Measurements from ENCODE around the gene SLC13A3.
A peak's percentile ranks its signal among the peaks of the same experiment; 100 is the strongest.

The SLC13A3 gene

DNA sequence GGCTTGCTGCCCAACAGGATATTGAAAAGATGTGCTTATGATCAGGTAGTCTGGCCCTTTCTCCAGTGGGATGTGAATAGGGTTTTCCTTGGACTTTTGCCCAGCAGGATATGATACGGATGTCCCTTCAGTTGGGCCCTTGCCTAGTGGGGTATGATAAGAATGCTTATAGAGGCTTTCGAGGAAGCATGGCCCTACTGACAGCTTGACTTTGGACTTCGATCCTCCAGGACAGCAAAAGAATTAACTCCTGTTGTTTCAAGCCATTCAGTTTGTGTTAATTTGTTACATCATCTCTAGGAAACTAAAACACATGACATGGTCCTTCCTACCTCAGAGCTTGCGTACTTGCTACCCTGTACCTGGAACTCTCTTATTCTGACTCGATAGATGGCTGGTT is 128.2 kb downstream of the SLC13A3 start:
- no peak for DNase-seq (ENCODE audit: low read depth)

DNA sequence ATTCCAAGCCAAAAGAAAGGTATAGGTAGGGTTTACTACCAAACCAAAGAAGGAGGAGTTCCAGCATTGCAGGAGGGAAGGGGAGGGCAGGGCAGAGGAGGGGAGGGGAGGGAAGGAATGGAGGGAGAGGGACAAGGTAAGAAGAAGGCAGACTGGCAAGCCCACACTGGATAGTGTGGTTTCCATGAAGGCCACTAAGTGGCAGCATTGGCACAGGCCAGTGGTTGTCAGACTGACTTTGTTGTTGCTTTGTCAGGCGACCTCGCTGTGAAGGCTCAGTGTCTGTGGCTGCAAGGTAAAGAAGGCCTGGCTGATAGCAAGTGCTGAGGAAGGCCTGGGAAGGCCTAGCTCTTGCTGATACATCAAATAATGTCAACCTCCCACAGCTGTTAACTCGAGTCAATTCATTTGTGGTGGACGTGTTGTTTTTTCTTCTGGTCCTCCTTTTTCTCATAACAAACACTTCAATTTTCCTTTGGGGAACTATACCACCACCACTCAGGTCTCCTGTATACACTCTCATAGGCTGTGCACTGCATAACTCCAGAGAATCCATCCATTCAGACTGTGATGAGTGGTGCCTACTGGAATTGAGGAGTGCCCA is 130.2 kb downstream of the SLC13A3 start:
- peak; percentile 23 for DNase-seq (ENCODE audit: low read depth)

DNA sequence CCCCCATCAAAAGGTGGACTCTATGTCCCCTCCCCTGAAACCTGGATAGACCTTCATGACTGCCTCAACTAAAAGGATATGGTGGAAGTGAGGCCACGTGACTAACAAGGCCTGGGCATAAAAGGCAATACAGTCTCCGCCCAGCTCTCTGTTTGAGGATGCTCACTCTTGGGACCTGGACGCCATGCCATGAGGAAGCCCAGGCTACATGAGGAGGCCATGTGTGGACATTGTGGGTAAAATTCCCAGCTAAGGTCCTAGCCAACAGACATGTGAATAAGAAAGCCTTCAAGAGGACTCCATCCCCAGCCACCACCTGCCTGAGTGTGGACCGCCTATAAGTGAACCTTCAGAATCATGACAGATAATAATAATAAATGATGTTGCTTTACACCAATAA is 130.7 kb downstream of the SLC13A3 start:
- DNase-seq (ENCODE audit: low read depth): no peak

DNA sequence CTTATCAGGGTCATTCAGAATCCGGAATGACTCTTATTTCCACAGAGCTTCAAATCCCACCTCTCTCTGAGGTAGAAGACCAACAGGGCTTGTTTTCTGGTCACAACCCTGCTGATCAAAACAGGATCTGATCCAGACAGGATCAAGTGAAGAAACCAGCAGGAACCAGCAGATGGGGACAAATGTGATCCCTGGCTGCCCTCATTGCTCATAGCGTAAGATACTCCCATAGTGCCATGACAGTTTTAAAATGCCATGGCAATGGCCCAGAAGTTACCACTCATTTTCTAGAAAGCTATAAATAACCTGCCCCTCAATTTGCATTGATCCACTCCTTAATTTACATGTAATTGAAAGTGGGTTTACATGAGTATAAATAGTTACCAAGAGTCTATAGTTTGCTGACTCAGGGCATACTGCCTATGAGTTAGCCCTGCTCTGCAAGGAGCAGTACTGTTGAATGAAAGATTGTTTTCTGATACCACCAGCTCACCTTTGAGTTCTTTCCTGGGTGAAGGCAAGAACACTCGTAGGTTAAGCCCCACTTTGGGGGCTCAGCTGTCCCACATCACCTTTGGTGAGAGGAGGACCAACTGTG is 131.7 kb downstream of the SLC13A3 start:
- no peak for DNase-seq (ENCODE audit: low read depth)

DNA sequence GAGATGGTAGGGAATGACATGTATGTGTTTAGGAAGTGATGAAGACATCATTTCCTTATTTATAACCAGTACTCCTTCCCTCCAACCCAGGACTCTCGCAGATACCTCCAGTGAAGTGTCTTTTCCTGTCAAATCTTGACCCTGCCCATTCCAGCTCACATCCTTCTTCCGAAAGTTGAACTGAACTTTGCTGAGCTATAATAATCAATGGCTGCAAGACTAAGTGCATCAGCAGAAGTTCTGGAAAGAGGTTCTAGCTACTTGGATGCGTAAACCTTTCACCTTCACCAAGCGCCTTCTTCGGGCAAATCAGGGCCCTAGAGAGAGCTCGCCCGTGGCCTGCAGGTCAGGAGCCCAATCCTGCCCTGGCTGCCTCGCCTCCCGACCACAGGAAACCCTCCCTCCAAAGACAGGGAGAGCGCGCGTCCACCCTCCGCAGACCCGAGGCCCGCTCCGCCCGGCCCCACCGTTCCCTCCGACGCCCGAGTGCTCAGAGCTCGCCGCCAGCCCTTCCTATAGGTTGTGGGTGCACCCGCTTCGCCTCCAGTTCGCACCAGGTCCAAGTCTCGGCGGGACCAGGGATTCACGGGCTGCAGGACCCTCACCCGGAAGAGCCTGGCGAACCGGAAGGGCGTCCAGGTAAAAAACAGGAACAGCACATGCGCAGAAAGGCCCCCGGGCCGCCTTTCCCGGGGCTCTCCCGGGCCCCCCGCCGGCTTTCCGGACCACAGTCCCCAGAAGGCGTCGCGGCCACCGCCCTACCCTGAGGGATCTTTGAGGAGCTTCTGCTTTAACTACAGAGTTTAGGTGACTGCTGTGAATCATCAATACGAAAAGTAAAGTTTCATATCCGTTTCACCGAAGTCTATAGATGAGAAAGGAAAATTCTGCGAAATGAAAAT is 138.1 kb downstream of the SLC13A3 start, which contains the start of gene ZNF334:
ZNF334 (minus strand) TSS at position 617 of the 902 bp plus-strand sequence. CDS start 1,457 bp downstream, outside the sequence.
- no peak for DNase-seq (ENCODE audit: low read depth)

DNA sequence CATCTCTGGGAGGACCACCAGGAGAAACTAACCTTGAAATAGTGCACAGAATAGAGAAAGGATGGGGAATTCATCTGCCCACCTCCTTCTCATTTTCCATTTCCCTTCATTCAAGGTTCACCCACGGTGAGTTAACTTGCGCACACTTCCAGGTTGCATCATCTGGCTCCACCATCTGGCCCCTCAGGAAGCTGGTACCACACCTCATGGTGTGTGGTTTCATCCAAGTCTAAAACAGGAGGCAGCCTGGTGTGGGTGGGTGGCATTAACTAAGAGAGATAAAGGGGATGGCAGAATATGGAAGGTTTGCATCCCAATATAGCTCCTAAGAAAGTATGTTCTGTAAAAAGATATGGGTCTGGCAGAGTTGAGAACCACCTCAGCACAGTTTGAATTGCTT is 141.7 kb downstream of the SLC13A3 start:
- DNase-seq (ENCODE audit: low read depth): no peak

Data from stimulated activated CD8-positive, alpha-beta memory T cell treated with anti-CD3 and anti-CD28 coated beads, Interleukin-7, amount 100 ng/mL, for 24 hours (primary cell).